CD8-positive, alpha-beta memory T cell (primary cell): ENCODE results near the gene MTM1. TPM values are rescaled to one million over a fixed set of nuclear protein-coding genes. Genes with fewer than 3 reads are reported as not detected.
A peak's percentile ranks its signal among the peaks of the same experiment; 100 is the strongest.

Experiments used
- CTCF ChIA-PET: fragments of 350-600 bp; sonication (Branson Sonifier 250); formaldehyde crosslinking; loops from one replicate; lab custom pipeline; 2021; ENCODE audit warnings: antibody characterized with exemption; lab: Charles Lee
- POLR2A ChIA-PET: fragments of 350-600 bp; sonication (Branson Sonifier 250); formaldehyde crosslinking; loops from one replicate; lab custom pipeline; 2021; ENCODE audit warnings: antibody characterized with exemption; lab: Charles Lee
- DNase-seq, 5 donors: peaks; one replicate each; pipeline versions ENCODE4 v3.0.0 to v3.0.0-alpha.2; 2020 to 2022; ENCODE audit warnings: mixed read lengths in 1 of 5
- H3K27ac ChIP-seq: one replicate; pipeline ENCODE4 v1.7.0; 2013; ENCODE audit warnings: low read depth, mild to moderate bottlenecking, low read length, moderate library complexity
- H3K27me3 ChIP-seq: 2 replicates; pipeline ENCODE4 v1.7.0; 2013; ENCODE audit warnings: low read length, mild to moderate bottlenecking; ENCODE audit not compliant: insufficient read depth, poor library complexity, severe bottlenecking
- H3K36me3 ChIP-seq: 2 replicates; pipeline ENCODE4 v1.7.0; 2013; ENCODE audit warnings: mild to moderate bottlenecking, low read length, moderate library complexity; ENCODE audit not compliant: insufficient read depth
- H3K4me1 ChIP-seq: 2 replicates; pipeline ENCODE4 v1.7.0; 2013; ENCODE audit warnings: mild to moderate bottlenecking, low read length, moderate library complexity; ENCODE audit not compliant: insufficient read depth
- H3K4me3 ChIP-seq: 2 replicates; pipeline ENCODE4 v1.7.0; 2013; ENCODE audit warnings: mild to moderate bottlenecking, low read length
- H3K9me3 ChIP-seq: 2 replicates; pipeline ENCODE4 v1.7.0; 2013; ENCODE audit warnings: mild to moderate bottlenecking, low read length
- H3K27ac Mint-ChIP-seq, 8 donors: one replicate each; pipeline ENCODE4 v1.8.0; 2020 to 2021; ENCODE audit warnings: mixed read lengths in 8 of 8, mild to moderate bottlenecking in 6 of 8, inconsistent platforms in 3 of 8, moderate library complexity in 3 of 8
- H3K27me3 Mint-ChIP-seq, 2 donors: one replicate each; pipeline ENCODE4 v1.8.0; 2020 to 2021; ENCODE audit warnings: mixed read lengths in 2 of 2, mild to moderate bottlenecking in 1 of 2, moderate library complexity in 1 of 2
- H3K36me3 Mint-ChIP-seq, 3 donors: one replicate each; pipeline ENCODE4 v1.8.0; 2020 to 2021; ENCODE audit warnings: mixed read lengths in 3 of 3, inconsistent platforms in 1 of 3, mild to moderate bottlenecking in 1 of 3
- H3K4me1 Mint-ChIP-seq, 3 donors: one replicate each; pipeline ENCODE4 v1.8.0; 2020 to 2021; ENCODE audit warnings: mixed read lengths in 3 of 3, inconsistent platforms in 1 of 3, mild to moderate bottlenecking in 1 of 3
- H3K4me3 Mint-ChIP-seq, 7 donors: one replicate each; pipeline ENCODE4 v1.8.0; 2020 to 2021; ENCODE audit warnings: mixed read lengths in 7 of 7, mild to moderate bottlenecking in 6 of 7, moderate library complexity in 4 of 7, inconsistent platforms in 2 of 7
- H3K9me3 Mint-ChIP-seq, 5 donors: one replicate each; pipeline ENCODE4 v1.8.0; 2020 to 2022; ENCODE audit warnings: mixed read lengths in 5 of 5, mild to moderate bottlenecking in 3 of 5, moderate library complexity in 2 of 5, inconsistent platforms in 1 of 5
- polyA plus RNA-seq: library from polyadenylated mRNA; unstranded; fragments of 300-500 nt; fragmentation: Illumina TruSeq; gene quantifications from one replicate; pipeline ENCODE4 v1.2.3, GENCODE V29; 2021
- total RNA-seq, 2 experiments: library from RNA; stranded (reverse); gene quantifications; one replicate each; pipeline ENCODE4 v1.2.3, GENCODE V29; 2021

The MTM1 gene
- total and polyA plus RNA-seq, 3 experiments from 2014 or later: 13.6 to 19.5 (median 16.6) TPM

DNA sequence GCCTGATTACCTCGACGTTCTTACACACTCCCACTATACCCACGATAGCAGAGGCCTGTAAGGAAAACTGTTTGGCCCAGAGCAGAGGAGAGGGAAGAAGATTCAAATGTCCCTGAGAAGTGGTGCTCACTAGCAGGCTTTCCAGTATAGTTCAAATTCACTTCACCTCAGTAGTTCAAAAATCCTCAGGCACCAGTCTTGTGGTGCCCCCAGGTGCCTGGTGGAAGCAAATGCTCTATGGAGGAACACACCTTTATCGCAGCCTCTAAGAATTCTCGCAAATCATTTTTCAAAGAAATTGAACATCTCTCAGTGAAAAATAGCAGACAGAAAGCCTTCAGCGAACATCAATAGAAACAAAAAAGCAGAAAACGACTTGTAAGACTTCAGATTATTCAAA, 112.6 kb downstream of the MTM1 start:
- H3K36me3 Mint-ChIP-seq: no peaks in the 10 kb centered on the region
- no peak overlapping the region for H3K4me3 ChIP-seq
- H3K9me3 ChIP-seq: no peaks in the 10 kb centered on the region
- H3K27ac ChIP-seq: no peak overlapping the region
- H3K4me1 Mint-ChIP-seq: peaks cover 4 to 8% (median 7%) of the 10 kb centered on the region in 3 donors
- H3K27me3 ChIP-seq: no peaks in the 10 kb centered on the region
- H3K36me3 ChIP-seq: no peaks in the 10 kb centered on the region
- H3K9me3 Mint-ChIP-seq: peaks cover 0 to 2% (median 0%) of the 10 kb centered on the region in 5 donors
- no peak overlapping the region for H3K27ac Mint-ChIP-seq
- H3K4me3 Mint-ChIP-seq: no peak overlapping the region
- ChIA-PET POLR2A (no interaction called here), CTCF (interaction anchor here (1.2 to 1.9 kb wide), 2 partner anchors 11 to 34 kb away, joined by 3 to 4 read pairs; no protein-coding TSS in a partner anchor)
- H3K4me1 ChIP-seq: no peaks in the 10 kb centered on the region
- H3K27me3 Mint-ChIP-seq: peaks cover 0 to 21% of the 10 kb centered on the region in 2 donors
- no peak for DNase-seq

DNA sequence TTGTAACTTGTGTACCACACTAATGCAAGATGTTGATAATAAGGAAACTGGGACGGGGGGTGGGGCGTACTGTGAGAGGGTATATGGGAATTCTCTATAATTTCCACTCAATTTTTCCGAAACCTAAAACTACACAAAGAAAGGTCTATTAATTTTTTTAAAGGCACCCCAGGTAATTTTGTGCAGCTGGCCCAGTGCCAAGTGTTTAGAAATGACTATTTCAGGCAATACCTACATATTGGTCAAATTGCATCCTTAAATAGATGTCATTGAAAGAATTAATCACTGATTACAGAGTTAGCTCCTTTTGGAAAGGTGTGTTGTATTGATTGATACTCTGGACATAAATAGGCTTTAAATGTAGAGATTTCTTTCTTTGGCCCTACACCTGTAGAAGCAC, 114.7 kb downstream of the MTM1 start:
- ChIA-PET CTCF (interaction anchor here (0.6 to 2.3 kb wide), 17 partner anchors 9 to 75 kb away, joined by 3 to 23 read pairs (median 5); partner anchors contain the start of gene MTMR1), POLR2A (interaction anchor here (1.0 kb wide), 1 partner anchor 10 kb away, joined by 3 read pairs; the partner anchor contains the start of gene MTMR1)
- Mint-ChIP-seq H3K27me3 (peaks cover 0 to 9% of the 10 kb centered on the region in 2 donors), H3K4me3 (no peak overlapping the region), H3K4me1 (peaks cover 4 to 8% (median 7%) of the 10 kb centered on the region in 3 donors), H3K36me3 (no peaks in the 10 kb centered on the region), H3K9me3 (no peaks in the 10 kb centered on the region), H3K27ac (peak overlapping the region in 1 of 8 donors; percentile 10)
- H3K4me1 ChIP-seq: peaks cover 1% of the 10 kb centered on the region
- H3K4me3 ChIP-seq: no peak overlapping the region
- H3K9me3 ChIP-seq: no peaks in the 10 kb centered on the region
- no peak overlapping the region for H3K27ac ChIP-seq
- no peaks in the 10 kb centered on the region for H3K27me3 ChIP-seq
- no peak for DNase-seq
- no peaks in the 10 kb centered on the region for H3K36me3 ChIP-seq

GRCh38 chrX:150683536-150684146, 115.2 kb downstream of the MTM1 start:
- H3K4me1 ChIP-seq: peaks cover 7% of the 10 kb centered on the region
- Mint-ChIP-seq H3K4me1 (peaks cover 9 to 12% (median 10%) of the 10 kb centered on the region in 3 donors), H3K9me3 (no peaks in the 10 kb centered on the region), H3K27ac (no peak overlapping the region), H3K27me3 (peaks cover 0 to 6% of the 10 kb centered on the region in 2 donors), H3K4me3 (no peak overlapping the region), H3K36me3 (no peaks in the 10 kb centered on the region)
- H3K27me3 ChIP-seq: no peaks in the 10 kb centered on the region
- CTCF ChIA-PET: interaction anchor here (0.5 to 2.3 kb wide), 19 partner anchors 9 to 74 kb away, joined by 3 to 23 read pairs (median 4); partner anchors contain the start of gene MTMR1
- H3K9me3 ChIP-seq: no peaks in the 10 kb centered on the region
- H3K4me3 ChIP-seq: no peak overlapping the region
- H3K27ac ChIP-seq: no peak overlapping the region
- H3K36me3 ChIP-seq: no peaks in the 10 kb centered on the region
- POLR2A ChIA-PET: interaction anchor here (1.0 kb wide), 1 partner anchor 9 kb away, joined by 3 read pairs; the partner anchor contains the start of gene MTMR1
- peak in 3 of 5 donors; percentile 47 to 55 (median 48) for DNase-seq

- POLR2A ChIA-PET: no interaction called here
- DNase-seq: no peak
- H3K9me3 ChIP-seq: no peaks in the 10 kb centered on the region
- H3K4me3 Mint-ChIP-seq: no peak overlapping the region
- H3K27ac ChIP-seq: no peak overlapping the region
- H3K36me3 Mint-ChIP-seq: peaks cover 0 to under 1% (median 0%) of the 10 kb centered on the region in 3 donors
- no peak overlapping the region for H3K4me3 ChIP-seq
- H3K27ac Mint-ChIP-seq: peak overlapping the region in 3 of 8 donors; percentile 27 to 59 (median 32)
- no peaks in the 10 kb centered on the region for H3K27me3 ChIP-seq
- H3K4me1 Mint-ChIP-seq: peaks cover 28 to 42% (median 31%) of the 10 kb centered on the region in 3 donors
- H3K4me1 ChIP-seq: peaks cover 40% of the 10 kb centered on the region
- H3K9me3 Mint-ChIP-seq: no peaks in the 10 kb centered on the region
- CTCF ChIA-PET: no interaction called here
- peaks cover 0 to under 1% of the 10 kb centered on the region in 2 donors for H3K27me3 Mint-ChIP-seq
- H3K36me3 ChIP-seq: no peaks in the 10 kb centered on the region
These were observed 120.6 kb downstream of the MTM1 start for GRCh38 chrX:150688911-150689451.

GRCh38 chrX:150690126-150690525, 121.7 kb downstream of the MTM1 start:
- H3K4me3 Mint-ChIP-seq: no peak overlapping the region
- H3K4me3 ChIP-seq: no peak overlapping the region
- H3K36me3 Mint-ChIP-seq: peaks cover 0 to 2% (median 0%) of the 10 kb centered on the region in 3 donors
- peaks cover 35 to 53% (median 39%) of the 10 kb centered on the region in 3 donors for H3K4me1 Mint-ChIP-seq
- no peaks in the 10 kb centered on the region for H3K9me3 ChIP-seq
- no peaks in the 10 kb centered on the region for H3K9me3 Mint-ChIP-seq
- H3K36me3 ChIP-seq: no peaks in the 10 kb centered on the region
- no peaks in the 10 kb centered on the region for H3K27me3 ChIP-seq
- no peak for DNase-seq
- peaks cover 50% of the 10 kb centered on the region for H3K4me1 ChIP-seq
- POLR2A ChIA-PET: no interaction called here
- no peak overlapping the region for H3K27ac ChIP-seq
- peaks cover 0 to 4% of the 10 kb centered on the region in 2 donors for H3K27me3 Mint-ChIP-seq
- peak overlapping the region in 6 of 8 donors; percentile 19 to 99 (median 50) for H3K27ac Mint-ChIP-seq
- CTCF ChIA-PET: no interaction called here

- Mint-ChIP-seq H3K27me3 (peaks cover 0 to 4% of the 10 kb centered on the region in 2 donors), H3K27ac (peak overlapping the region; percentile 90 to 99 (median 92)), H3K4me1 (peaks cover 56 to 75% (median 57%) of the 10 kb centered on the region in 3 donors), H3K36me3 (peaks cover 0 to 3% (median 0%) of the 10 kb centered on the region in 3 donors), H3K4me3 (peak overlapping the region; percentile 85 to 98 (median 87)), H3K9me3 (no peaks in the 10 kb centered on the region)
- Histone ChIP-seq H3K4me3 (peak overlapping the region; percentile 76), H3K36me3 (no peaks in the 10 kb centered on the region), H3K27ac (peak overlapping the region; percentile 78), H3K27me3 (no peaks in the 10 kb centered on the region), H3K9me3 (no peaks in the 10 kb centered on the region), H3K4me1 (peaks cover 71% of the 10 kb centered on the region)
- ChIA-PET CTCF (interaction anchor here (1.1 to 3.0 kb wide), 3 partner anchors 9 to 26 kb away, joined by 3 to 17 read pairs (median 3); no protein-coding TSS in a partner anchor), POLR2A (interaction anchor here (0.6 to 1.7 kb wide), 7 partner anchors 9 to 754 kb away, joined by 3 to 12 read pairs (median 3); partner anchors contain the start of genes EOLA2 and MTM1)
- no peak for DNase-seq
These were observed 123.9 kb downstream of the MTM1 start for GRCh38 chrX:150692296-150692695.

- peak within 1 kb of the TSS; percentile 97 to 100 (median 98) for H3K27ac Mint-ChIP-seq
- peaks cover 0 to 4% of the 10 kb centered on the region in 2 donors for H3K27me3 Mint-ChIP-seq
- ChIA-PET CTCF (interaction anchor here (1.0 to 3.0 kb wide), 4 partner anchors 10 to 27 kb away, joined by 3 to 17 read pairs (median 3); no protein-coding TSS in a partner anchor), POLR2A (interaction anchor here (0.6 to 1.7 kb wide), 7 partner anchors 10 to 755 kb away, joined by 3 to 12 read pairs (median 3); partner anchors contain the start of genes EOLA2 and MTM1)
- H3K4me1 ChIP-seq: peaks cover 73% of the 10 kb centered on the region
- H3K4me3 Mint-ChIP-seq: peak within 1 kb of the TSS; percentile 93 to 100 (median 95)
- H3K9me3 ChIP-seq: no peaks in the 10 kb centered on the region
- no peaks in the 10 kb centered on the region for H3K36me3 ChIP-seq
- H3K36me3 Mint-ChIP-seq: peaks cover 0 to 6% (median 0%) of the 10 kb centered on the region in 3 donors
- H3K9me3 Mint-ChIP-seq: no peaks in the 10 kb centered on the region
- peak within 1 kb of the TSS; percentile 78 for H3K27ac ChIP-seq
- H3K4me1 Mint-ChIP-seq: peaks cover 63 to 81% (median 63%) of the 10 kb centered on the region in 3 donors
- H3K27me3 ChIP-seq: no peaks in the 10 kb centered on the region
- peak; percentile 51 to 71 (median 59) for DNase-seq
- H3K4me3 ChIP-seq: peak within 1 kb of the TSS; percentile 76
These were observed 124.7 kb downstream of the MTM1 start, which contains the start of gene MTMR1 for GRCh38 chrX:150692831-150693724. TSS of gene MTMR1 (plus strand) at chrX:150693396. CDS start at chrX:150693531, 135 bp downstream.
